NCI-H526 (cell line): Measurements from ENCODE around the gene MPHOSPH10.
"Not testable (repeated sequence)": the region's sequence is repeated elsewhere in the genome, so short reads cannot be mapped to it uniquely, and the experiment has no call there.

Source experiments
- DNase-seq, 2 experiments: peaks; one replicate each; lab custom pipeline; 2025; lab: John Stamatoyannopoulos, UW

Gene MPHOSPH10, protein sequence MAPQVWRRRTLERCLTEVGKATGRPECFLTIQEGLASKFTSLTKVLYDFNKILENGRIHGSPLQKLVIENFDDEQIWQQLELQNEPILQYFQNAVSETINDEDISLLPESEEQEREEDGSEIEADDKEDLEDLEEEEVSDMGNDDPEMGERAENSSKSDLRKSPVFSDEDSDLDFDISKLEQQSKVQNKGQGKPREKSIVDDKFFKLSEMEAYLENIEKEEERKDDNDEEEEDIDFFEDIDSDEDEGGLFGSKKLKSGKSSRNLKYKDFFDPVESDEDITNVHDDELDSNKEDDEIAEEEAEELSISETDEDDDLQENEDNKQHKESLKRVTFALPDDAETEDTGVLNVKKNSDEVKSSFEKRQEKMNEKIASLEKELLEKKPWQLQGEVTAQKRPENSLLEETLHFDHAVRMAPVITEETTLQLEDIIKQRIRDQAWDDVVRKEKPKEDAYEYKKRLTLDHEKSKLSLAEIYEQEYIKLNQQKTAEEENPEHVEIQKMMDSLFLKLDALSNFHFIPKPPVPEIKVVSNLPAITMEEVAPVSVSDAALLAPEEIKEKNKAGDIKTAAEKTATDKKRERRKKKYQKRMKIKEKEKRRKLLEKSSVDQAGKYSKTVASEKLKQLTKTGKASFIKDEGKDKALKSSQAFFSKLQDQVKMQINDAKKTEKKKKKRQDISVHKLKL

DNA sequence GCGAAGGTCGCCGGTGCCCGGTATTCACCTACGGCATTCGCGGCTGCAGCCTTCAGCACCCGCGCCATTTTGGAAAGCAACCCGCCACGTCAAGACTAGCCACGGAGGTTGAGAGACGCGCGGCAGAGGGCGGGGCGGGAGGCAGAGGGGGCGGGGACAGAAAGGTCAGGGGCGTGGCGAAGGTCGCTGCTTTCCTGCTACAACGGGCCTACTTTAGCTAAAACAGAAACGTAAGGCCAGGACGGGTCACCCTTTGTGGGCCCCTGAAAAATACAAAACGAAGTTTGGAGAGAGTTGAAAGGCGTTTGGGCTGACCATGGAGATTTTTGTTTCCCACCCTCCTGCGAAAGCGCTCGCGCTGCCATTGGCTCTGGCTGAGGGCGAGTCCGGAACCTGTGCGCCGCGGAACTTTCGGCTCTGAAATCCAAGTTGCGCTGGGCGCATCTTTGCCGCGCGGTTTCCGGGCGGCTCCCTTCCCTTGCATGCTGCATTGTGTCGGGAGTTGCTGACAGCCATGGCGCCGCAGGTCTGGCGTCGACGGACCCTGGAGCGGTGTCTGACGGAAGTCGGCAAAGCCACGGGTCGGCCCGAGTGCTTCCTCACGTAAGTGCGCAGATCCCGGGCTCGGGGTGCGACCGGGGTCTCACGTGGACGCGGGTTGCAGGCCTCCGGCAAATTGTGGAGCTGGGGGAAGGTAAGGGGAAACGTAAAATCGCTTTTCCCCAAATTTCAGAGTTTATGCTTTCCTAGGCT is at the start of gene MPHOSPH10, which contains the start of gene MCEE:
Gene MPHOSPH10, plus strand, starts transcription at position 483 of the 753 bp plus-strand sequence. Its CDS starts 32 bp downstream, at position 515.
Gene MCEE, minus strand, starts transcription at position 78 of the 753 bp plus-strand sequence. Its CDS starts 10 bp downstream, at position 68.
- peak; percentile 87 to 95 for DNase-seq

DNA sequence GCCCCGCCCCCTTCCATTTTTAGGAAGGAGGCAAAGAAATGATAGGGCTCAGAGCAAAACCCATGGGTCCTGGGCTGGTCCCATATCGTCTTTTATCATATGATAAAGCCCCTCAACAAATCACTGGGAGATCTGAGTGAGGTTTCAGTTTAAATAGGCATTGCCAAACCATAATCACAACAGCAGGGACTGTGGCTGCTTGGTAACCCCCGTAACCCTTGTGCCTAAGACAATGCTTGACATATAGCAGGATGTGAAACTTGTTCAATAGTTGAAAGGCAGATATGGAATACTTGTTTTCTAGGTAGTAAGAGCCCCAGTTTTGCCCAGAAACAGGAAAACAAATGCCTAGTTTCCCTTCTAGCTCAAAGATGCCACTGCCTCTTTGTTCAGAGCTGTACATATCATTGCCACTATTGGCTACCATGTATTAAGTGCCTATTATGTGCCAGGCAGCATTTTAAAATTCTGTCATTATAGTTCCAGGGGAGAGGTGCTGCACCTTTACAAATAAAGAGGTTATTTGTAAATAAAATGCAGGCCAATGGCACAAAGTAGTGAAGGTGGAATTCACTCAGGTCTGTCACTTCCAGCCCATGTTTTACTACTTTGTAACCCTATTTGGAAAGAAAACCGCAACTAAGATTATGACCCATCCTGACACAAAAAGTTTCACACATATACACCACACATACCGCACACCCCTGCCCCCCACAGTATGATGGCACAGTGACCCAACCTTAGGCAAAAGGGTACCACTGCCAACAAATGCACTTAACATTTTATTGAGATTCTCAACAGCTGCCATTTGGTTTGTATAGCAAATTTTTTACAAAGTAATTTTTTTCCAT is 47.8 kb upstream of the MPHOSPH10 start:
- no peak for DNase-seq

DNA sequence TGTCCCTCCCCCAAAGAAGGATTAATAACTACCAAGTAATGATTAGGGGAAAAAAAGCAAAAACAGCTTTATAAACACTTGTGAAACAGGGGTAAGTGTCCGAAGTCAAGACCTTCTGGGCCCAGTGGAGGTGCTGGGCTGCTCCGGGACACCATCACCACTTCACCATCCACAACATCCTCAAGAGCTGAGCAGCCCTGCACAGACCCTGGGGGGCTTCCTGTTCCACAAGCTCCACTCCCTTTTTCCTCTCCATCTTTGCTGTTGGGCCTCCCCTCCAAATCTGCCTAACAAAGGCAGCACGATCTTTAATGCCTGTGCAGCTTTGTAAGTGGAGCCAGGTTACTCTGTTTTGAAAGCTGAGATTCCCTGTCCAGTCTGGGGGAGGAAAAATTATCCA is 47.1 kb upstream of the MPHOSPH10 start:
- DNase-seq = not testable (repeated sequence)

DNA sequence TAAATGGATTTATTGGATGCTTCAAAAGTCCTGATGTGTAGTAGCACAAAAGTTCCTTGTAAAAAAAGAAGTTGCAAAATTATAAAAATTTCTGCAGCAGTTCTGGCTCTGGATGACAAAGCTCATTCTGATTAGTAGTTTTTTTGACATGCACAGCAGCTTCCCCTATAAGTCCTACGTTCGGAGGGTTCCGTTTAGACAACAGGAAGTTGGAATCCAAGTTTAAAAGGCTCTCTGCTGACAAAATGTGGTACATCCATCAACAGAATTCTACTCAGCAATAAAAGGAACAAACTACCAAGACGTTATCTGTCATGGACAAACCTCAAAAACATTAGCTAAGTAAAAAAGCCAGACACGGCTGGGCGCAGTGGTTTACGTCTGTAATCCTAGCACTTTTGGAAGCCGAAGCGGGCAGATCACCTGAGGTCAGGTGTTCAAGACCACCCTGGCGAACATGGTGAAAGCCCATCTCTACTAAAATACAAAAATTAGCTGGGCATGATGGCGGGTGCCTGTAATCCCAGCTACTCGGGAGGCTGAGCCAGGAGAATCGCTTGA is 46.6 kb upstream of the MPHOSPH10 start:
- not testable (repeated sequence) for DNase-seq

DNA sequence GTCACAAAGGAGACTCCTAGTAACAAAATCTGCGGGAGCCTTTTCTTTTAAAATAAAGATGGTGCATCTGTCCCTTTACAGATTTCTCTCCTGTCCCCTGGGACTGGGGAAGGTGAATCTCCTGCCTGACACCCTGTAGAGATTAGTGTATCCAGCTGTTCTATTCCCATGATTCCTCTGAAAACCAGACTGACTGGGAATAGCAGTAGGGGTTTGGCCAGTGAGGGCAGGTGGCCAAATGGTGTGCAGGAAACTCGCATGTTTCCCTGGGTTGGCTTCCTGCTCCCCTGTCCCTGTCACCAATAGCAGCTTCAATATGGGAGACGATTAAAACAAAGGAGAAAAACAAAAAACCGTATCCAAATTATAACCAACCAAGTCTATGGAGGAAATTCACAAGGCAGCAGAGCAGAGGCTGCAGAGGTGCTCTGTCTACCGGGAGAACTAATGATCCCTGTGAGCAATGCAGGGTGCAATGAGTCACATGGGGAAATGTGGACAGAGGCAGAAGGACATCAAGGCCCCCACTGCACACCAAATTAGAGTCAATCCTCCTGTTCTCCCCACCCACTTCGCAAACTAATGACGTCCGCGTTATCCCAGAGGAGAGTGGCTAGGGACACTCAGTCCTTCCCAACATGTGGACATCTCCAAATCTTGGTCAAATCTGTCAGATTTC is 45.0 kb upstream of the MPHOSPH10 start:
- not testable (repeated sequence) for DNase-seq

DNA sequence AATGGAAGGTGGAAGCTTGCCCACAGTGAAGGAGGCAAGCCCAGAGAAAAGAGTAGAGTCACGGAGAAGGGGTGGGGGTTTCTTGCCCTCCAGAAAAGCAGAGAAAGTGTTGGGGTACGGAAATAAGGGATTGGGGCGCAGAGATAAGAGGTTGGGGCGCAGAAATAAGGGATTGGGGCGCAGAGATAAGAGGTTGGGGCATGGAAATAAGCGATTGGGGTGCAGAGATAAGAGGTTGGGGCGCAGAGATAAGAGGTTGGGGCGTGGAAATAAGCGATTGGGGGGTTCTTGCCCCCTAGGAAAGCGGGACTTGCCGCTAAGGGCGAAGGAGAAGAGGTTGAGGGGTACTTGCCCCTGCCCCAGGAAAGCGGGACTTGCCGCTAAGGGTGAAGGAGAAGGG is 41.0 kb upstream of the MPHOSPH10 start:
- not testable (repeated sequence) for DNase-seq

DNA sequence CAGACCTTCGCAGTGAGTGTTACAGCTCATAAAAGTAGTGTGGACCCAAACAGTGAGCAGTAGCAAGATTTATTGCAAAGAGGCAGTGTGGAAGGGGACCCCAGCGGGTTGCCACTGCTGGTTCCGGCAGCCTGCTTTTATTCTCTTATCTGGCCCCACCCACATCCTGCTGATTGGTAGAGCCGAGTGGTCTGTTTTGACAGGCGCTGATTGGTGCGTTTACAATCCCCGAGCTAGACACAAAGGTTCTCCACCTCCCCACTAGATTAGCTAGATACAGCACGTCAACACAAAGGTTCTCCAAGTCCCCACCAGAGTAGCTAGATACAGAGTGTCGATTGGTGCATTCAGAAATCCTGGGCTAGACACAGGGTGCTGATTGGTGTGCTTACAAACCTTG is 38.6 kb upstream of the MPHOSPH10 start:
- DNase-seq = not testable (repeated sequence)

DNA sequence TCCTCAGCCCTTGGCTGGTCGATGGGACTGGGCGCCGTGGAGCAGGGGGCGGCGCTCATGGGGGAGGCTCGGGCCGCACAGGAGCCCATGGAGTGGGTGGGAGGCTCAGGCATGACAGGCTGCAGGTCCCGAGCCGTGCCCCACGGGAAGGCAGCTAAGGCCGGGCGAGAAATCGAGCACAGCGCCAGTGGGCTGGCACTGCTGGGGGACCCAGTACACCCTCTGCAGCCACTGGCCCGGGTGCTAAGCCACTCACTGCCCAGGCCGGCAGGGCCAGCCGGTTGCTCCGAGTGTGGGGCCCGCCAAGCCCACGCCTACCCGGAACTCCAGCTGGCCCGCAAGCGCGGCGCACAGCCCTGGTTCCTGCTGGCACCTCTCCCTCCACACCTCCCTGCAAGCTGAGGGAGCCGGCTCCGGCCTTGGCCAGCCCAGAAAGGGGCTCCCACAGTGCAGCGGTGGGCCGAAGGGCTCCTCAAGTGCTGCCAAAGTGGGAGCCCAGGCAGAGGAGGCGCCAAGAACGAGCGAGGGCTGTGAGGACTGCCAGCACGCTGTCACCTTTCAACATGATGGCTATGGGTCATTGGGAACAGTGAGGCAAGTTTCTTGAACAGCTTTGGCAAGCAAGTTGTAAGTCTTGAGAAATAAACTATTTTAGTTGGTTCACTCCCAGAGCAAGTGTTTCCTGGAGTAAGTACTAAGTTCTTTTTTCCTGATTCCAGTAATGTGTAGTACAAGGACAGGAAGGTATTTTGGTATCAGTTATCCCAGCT is 37.8 kb upstream of the MPHOSPH10 start:
- not testable (repeated sequence) for DNase-seq

DNA sequence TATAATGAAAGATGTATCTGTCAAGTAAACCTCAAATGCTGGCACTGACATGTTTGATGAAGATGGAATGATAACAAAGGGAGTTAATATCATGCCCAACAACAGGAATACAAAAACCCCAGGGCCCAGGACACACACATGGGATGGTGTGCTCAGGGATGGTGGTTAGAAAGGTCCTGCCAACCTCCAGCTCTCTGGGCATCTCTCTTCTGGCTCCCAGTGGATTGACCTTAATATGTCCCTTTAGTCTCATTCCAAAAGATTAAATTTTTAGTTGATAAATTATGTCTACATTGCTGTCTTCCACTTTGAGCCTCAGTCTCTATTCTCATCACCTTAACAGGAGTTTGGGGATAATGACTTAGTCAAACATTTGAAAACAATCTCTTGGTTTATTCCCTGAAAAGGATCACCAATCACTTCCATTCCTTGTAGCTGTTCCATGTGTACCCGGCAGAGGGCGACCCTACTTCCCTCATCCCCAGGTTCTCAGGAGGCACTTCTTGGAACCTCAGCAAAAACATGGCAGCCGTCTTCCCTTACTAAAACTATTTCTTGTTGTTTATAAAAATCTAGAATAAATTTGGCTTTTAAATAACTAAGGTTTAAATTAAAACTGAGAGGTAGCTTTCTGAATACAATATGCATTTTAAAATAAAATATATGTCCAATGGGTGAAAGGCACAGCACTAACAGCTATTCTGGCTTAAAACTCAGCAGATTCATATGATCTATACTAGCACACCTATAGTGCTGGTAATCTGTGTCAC is 30.1 kb upstream of the MPHOSPH10 start:
- DNase-seq = peak in 1 of 2 experiments; percentile 65

DNA sequence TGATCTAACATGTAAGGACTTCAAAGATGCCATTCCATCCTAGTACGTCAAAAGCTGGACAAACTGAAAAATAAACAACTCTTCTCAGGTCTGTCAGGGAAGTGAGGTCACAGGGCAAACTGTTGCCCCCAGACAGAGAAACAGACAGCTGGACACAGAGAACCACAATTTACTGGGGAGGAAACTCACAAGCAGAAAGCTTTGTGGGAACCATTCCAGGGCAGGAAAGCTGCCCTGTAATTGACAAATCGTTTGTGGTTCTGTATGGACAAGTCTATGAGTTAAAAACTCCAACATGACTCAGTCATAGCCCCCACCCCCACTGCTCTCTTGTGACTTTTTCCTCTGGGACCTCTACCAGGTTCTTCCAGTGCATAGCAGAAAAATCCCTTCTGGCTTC is 28.8 kb upstream of the MPHOSPH10 start:
- DNase-seq = no peak

DNA sequence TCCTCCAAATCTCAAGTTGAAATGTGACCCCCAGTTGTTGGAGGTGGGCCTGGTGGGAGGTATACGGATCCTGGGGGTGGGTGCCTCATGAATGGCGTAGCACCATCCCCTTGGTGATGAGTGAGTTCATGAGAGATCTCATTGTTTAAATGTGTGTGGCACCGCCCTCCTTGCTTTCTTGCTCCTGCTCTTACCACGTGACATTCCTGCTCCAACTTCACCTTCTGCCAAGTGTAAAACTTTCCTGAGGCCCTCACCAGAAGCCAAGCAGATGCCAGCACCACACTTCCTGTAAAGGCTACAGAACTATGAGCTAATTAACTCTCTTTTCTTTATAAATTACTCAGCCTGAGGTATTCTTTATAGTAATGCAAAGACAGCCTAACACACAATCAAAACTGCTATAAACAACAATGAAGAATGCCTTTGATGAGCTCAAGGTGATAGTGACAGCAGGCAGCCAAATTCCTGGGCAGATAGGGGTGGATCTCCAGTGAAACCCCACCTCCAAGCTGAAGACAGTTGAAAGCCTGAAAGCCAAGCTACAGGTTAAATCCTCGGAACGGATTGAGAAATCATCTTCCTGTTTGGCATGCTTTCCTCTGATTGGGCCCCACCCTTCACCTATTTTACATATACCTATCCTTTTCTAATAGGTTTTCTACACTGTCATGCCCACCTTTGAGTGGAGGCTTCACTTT is 27.3 kb upstream of the MPHOSPH10 start:
- no peak for DNase-seq

DNA sequence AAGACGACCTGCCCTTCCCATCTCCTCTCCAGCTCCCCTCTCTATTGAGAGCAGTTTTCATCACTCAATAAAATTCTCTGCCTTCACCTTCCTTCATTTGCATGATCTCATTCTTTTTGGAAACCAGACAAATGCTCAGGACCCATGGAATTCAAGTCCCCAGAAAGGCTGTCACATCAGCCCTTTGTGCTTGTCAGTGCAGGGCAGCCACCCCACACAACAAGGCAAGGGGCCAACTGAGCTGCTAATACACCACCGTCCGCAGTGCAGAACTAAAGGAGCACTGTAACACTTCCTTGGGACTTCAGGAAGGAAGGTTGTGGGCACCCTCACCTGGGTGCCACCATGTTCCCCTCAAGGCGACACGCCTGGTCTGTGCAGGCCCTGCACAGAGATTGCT is 26.6 kb upstream of the MPHOSPH10 start:
- no peak for DNase-seq

DNA sequence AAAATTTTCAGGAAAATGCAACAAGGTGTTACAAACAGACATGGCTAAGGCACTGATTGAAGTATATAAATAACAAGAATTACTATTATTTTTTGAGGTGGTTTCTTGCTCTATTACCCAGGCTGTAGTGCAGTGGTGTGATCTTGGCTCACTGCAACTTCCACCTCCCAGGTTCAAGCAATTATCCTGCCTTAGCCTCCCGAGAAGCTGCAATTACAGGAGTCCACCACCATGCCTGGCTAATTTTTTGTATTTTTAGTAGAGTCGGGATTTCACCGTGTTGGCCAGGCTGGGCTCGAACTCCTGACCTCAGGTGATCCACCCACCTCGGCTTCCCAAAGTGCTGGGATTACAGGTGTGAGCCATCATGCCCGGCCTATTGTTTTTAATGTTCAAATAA is 24.0 kb upstream of the MPHOSPH10 start:
- DNase-seq = not testable (repeated sequence)

DNA sequence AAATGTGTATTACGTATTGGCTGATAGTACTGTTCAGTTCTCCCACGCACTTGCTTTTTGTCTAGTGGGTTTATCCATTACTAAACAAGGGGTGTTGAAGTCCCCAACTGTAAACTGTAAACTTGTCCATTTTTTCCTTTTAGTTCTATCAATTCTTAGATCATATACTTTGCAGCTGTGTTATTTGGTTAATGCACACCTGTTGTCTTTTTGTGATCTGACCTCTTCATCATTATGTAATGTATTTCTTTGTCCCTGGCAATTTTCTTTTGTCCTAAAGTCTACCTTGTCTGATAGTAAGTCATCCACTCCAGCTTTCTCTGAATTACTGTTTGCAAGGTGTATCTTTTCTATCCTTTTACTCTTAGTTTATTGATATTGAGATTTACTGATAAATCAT is 22.3 kb upstream of the MPHOSPH10 start:
- DNase-seq = no peak

DNA sequence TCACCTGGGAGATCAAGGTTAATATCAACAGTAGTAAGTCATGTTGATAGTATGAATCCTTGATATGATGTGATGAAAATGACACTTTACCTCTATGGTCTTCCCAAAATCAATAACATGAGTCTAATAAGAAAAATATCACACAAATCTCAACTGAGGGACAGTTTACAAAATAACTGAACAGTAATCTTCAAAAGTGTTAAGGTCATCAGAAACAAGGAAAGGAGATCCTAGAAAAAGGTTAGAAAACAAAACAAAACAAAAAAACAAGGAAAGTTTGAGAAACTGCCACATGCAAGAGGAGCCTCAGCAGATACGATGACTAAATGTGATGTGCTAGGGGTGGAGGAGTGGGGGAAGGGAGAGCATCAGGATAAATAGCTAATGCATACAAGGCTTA is 16.6 kb upstream of the MPHOSPH10 start:
- DNase-seq = no peak

DNA sequence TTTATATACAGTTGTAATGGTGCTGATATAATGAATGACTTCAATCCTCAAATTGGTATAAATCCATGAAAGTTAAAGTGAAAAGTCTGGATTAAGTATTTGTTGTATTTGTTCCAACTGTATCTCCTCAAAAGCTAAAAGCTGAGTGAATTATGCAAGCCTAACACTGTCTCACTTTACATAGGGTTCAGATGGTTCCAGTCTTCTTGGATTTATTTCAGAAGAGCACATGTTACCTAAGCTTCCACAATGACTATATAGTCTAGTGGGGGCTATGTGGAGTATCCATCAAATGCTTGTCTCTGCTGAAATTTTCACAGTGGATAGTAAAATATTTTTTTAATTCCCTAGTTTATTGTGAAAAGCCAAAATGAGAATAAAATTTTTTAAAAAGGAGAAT is 13.4 kb upstream of the MPHOSPH10 start:
- DNase-seq = no peak

DNA sequence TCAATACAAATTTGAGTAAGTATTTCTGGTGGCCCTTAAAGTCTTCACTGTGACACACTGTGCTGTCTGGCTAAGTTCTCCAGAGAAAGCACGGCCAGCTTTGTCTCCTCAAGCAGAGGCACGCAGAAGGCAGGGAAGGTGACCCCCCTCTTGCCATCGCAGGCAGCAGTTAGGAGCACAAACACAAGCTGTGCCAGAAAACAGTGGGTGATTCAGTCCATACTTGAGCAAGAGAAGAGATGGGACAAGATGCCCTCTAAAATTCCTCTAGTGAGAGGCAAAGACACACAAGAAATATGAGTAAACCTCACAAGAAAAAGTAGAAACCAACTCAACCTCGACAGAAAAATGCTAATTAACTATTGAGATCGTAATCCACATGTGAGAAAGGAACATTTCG is 10.2 kb upstream of the MPHOSPH10 start:
- no peak for DNase-seq

DNA sequence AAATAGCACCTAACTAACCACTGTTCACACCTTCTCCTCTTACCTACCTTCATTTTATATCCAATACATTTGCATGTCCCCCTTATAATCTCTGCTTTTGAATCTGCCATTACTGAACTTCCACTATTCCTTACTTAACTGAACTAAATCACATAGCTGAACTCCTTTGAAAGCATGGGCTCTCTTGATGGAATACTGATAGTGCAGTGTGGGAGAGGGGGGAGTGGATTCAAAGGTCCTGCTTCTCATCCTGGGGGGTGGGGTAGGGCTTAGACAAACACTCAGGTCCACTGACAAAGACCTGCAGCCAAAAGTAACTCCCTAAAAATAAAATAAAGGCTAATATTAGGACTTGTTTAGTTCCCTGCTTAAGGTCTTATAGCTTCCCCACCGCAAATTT is 9.0 kb upstream of the MPHOSPH10 start:
- no peak for DNase-seq
